GM18499 (cell line): ENCODE measurements around the gene SLC16A4.
"Not testable (repeated sequence)": the region's sequence is repeated elsewhere in the genome, so short reads cannot be mapped to it uniquely, and the experiment has no call there.

Experiments
- ATAC-seq: cut with Tn5 transposase; IDR thresholded peaks from one replicate; pipeline ENCODE4 v1.9.1; 2021; ENCODE audit warnings: moderate number of reproducible peaks; ENCODE audit not compliant: insufficient read depth, unreplicated experiment

Gene SLC16A4

DNA sequence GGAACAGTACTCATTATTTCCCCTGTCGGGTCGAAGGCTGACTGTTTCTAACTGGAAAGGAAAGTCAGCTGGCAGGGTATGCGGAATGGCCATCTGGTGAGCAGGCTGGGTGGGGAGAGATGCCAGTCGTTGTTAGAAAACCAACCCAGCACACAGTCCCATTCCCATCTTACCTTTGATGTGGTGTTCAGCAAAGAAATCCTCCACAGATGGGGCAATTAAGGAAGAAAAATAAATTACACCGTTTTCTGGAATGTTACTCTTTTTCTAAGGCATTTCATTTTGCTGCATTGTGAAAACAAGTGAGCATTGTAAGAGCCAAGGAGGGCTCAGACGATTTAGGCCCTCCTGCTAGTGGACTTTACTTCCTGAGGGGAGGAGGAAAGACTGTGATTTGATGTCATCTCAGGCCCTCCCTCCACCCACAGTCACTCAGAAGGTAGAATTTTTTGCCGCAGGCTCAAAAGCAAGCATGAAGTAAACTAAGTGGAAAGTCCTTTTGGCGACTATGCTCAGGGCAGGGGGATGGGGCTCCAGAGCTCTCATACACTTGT, at the start of gene SLC16A4:
SLC16A4 (minus strand) TSS at position 335 of the 554 bp plus-strand sequence. CDS start 1,703 bp downstream, outside the sequence.
- no peak for ATAC-seq

GRCh38 chr1:110439873-110440272, 49.0 kb upstream of the SLC16A4 start:
- ATAC-seq = not testable (repeated sequence)

DNA sequence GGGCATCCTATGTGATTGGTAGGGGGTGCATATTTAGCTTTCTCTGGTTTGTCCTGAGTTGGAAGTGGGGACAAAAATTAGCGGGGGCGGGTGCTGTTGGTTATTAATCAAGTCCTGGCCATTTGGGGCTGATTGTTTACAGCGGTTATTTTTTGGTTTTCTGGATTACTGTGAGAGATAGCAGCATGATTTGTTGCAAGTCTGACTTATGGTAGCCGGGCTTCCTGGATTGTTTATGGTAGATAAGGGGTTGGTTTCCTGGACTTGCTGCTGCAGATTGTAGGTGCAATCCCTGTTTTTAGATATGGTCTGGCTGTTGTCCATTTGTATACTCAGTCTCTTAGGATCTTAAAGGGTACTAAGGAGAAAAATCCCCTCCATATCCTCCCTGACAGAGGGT, 48.1 kb upstream of the SLC16A4 start:
- ATAC-seq = no peak

- not testable (repeated sequence) for ATAC-seq
These were observed 46.9 kb upstream of the SLC16A4 start for GRCh38 chr1:110437645-110438299.

GRCh38 chr1:110436635-110437034, 45.8 kb upstream of the SLC16A4 start:
- ATAC-seq = no peak

- ATAC-seq = no peak
These were observed 44.1 kb upstream of the SLC16A4 start for GRCh38 chr1:110434946-110435345.

DNA sequence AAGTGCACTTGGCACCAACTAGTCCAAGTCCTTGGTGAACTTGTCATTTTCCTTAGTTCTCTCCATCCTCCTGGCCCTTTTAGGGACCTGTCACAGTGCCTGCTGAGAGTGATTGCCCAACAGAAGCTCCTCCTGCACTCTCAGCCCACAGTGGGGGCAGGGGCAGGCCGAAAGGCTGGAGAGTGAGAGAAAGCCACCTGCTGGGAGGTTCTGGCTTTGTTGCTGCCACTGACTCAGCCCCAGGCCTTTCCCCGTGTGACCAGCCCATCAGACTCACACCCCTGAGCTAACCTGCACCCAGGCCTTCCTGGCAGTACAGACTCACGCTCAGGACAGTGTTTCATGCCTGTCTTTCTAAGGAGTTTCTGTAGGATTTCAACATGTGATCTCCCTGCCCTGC, 43.0 kb upstream of the SLC16A4 start:
- no peak for ATAC-seq

GRCh38 chr1:110433213-110433612, 42.4 kb upstream of the SLC16A4 start:
- no peak for ATAC-seq

DNA sequence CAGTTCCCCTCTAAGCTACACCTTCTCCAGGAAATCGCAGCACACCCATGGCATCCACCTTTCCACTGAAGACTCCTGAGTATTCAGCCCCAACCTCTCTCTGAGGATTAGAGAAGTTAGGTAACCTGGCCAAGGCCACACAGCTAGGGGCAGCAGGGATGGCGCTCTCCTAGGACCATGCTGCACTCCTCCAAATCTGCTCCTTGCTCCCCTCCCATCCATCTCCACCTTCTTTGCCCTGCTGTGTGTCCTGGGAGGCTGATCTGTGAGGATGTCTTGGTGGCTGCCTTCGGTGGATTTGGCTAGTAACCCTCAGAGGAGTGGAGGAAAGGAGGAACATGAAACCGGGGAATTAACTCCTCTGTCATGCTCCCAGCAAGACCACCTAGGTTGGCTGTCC, 40.1 kb upstream of the SLC16A4 start:
- no peak for ATAC-seq

DNA sequence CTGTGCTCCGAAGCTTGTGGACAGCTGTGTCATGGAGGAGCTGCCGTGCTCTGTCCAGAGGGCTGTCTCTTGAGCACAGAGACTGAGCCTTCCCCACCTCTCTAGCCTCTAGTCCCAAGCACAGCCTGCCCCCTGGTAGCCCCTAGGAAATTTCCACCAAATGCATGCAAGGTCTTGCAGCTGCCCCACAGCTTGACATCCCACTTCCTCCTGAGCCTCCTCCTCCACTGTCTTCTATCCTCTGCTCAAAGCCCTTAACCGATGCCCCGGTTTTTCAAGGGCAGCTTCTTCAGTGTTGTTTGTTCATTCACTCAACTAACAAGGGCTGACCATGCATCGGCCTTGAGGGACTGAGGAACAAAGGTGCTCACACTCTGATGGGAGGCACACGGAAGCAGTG, 39.5 kb upstream of the SLC16A4 start:
- ATAC-seq = no peak

GRCh38 chr1:110428946-110429345, 38.1 kb upstream of the SLC16A4 start:
- no peak for ATAC-seq

- ATAC-seq = no peak
These were observed 36.0 kb upstream of the SLC16A4 start for GRCh38 chr1:110426854-110427253.

DNA sequence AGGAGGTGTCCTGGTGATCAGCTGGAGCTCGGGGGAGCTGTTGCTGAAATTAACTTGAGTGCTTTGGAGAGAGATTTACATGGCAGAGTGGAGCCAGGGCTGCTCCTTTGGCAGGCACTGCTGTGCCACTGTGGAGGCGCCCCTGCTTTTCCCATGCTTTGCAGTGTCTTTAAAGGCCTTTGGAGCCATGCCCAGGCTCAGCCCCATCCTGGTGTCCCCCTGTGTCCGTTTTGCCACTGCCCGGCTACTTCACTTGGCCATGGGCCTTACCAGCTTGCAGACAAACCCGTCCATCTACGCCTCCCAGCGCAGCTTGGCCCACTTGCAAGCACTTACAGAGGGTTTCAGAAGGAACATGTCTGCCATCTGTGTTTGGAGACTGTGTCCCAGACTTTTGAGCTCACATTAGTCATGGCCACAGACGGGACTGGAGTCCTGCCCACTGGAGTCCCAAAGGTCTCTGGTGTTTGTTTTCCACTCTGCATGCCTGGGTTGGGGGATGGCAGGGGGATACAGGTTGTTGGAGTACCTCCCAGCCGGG, 34.9 kb upstream of the SLC16A4 start:
- ATAC-seq = no peak

GRCh38 chr1:110424699-110425611, 34.1 kb upstream of the SLC16A4 start:
- ATAC-seq = no peak

- ATAC-seq = no peak
These were observed 30.3 kb upstream of the SLC16A4 start for GRCh38 chr1:110420874-110421793.

DNA sequence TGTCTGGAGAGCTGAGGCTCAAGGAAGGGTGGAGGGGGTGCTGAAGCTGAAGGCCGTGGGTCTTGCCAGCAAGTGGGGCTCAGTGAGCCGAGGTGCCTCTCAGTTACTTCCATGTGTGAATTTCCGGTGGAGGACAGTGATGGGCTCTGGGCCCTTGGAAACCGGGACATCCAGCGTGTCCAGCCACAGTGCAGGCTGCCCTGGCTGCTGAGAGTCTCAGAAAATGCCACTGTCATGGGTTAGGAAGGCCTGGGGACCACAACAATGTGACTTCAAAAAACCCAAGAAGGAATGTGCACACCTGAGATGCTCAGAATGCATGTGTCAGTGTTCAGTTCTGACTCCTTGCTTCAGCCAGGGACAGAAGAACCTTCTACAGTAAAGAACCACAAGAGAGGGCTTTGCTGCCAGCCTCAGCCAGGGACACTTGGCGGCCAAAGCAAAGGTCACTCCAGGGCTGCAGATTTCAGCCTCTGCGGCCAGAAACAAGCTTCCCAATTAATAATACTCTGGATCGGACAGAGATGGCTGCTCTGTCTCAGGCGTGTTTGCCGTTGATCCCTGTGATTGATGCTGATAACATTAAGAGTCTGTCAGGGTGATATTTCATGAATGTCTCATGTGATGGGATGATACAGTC, 29.3 kb upstream of the SLC16A4 start:
- ATAC-seq = no peak

DNA sequence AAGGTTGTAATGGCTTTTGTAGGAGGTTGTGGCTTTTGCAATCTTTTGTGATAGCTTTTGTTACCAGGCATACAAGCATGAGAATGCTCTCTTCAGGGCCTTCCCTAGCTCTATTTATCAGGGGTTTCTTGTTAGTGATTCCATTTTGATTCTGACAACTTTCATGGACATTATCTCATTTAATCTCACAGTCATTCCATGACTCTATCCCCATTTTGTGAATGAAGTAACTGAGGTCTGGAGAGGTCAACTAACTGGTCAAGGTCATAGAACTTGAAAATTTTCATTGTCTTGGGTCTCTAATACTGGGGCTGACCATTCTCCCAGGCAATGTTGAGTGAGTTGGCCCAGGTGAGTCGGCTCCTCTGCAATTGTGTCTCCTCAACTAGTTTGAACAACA, 27.9 kb upstream of the SLC16A4 start:
- ATAC-seq = no peak

- not testable (repeated sequence) for ATAC-seq
These were observed 22.2 kb upstream of the SLC16A4 start for GRCh38 chr1:110413045-110413444.

DNA sequence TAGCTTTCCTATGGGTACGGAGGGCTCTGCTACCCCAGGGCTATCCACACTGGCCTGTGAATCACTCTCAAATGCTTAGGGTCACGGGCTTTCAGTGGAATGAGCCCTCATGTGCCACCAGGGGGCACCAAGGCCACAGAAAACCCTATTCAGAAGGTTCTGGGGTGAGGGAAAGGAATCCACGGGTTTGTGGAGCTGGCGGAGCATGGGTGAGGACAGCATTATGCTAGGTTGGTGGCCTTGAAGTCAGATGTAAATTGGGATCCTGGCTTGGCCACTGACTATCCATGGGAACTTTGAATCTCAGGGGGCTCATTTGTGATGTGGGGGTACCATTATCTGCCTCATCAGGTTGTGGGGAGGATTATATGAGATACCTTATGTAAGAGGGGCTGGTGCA, 21.8 kb upstream of the SLC16A4 start:
- ATAC-seq = no peak
